HEK293T (cell line): ENCODE measurements around the gene FAM171A1.

Source experiments
- CTCF ChIA-PET: fragments of 350-600 bp; formaldehyde crosslinking; extraction: SDS; loops from one replicate; lab custom pipeline; 2021; ENCODE audit warnings: antibody characterized with exemption, inconsistent platforms; lab: Yijun Ruan, JAX
- POLR2A ChIA-PET: fragments of 350-600 bp; formaldehyde crosslinking; extraction: SDS; loops from one replicate; lab custom pipeline; 2020; ENCODE audit warnings: antibody characterized with exemption, inconsistent platforms; lab: Yijun Ruan, JAX
- DNase-seq: peaks from one replicate; pipeline ENCODE4 v3.0.0; 2012; ENCODE audit warnings: mixed read lengths; ENCODE audit errors: extremely low spot score
- ARNT ChIP-seq: fragments of 450-650 bp; IDR thresholded peaks from 2 replicates; pipeline ENCODE4 v1.6.1; 2017; ENCODE audit warnings: mild to moderate bottlenecking
- BHLHE40 ChIP-seq: fragments of 450-650 bp; IDR thresholded peaks from 2 replicates; pipeline ENCODE4 v1.6.1; 2016; ENCODE audit warnings: mild to moderate bottlenecking, moderate library complexity, borderline replicate concordance
- CTBP1 ChIP-seq: fragments of 450-650 bp; IDR thresholded peaks from 2 replicates; pipeline ENCODE4 v1.6.1; 2016; ENCODE audit warnings: borderline replicate concordance
- ELF4 ChIP-seq: fragments of 450-650 bp; IDR thresholded peaks from 2 replicates; pipeline ENCODE4 v1.6.1; 2017; ENCODE audit warnings: antibody characterized with exemption
- FOXA1 ChIP-seq: fragments of 450-650 bp; IDR thresholded peaks from 2 replicates; pipeline ENCODE4 v1.6.1; 2016; ENCODE audit warnings: mild to moderate bottlenecking
- FOXK2 ChIP-seq: fragments of 450-650 bp; IDR thresholded peaks from 2 replicates; pipeline ENCODE4 v1.6.1; 2016; ENCODE audit warnings: mild to moderate bottlenecking
- FOXM1 ChIP-seq: fragments of 450-650 bp; IDR thresholded peaks from 2 replicates; pipeline ENCODE4 v1.6.1; 2017; ENCODE audit warnings: mild to moderate bottlenecking, borderline replicate concordance
- HDGF ChIP-seq: fragments of 450-650 bp; IDR thresholded peaks from 2 replicates; pipeline ENCODE4 v1.6.1; 2017; ENCODE audit warnings: antibody characterized with exemption, borderline replicate concordance
- L3MBTL2 ChIP-seq: fragments of 450-650 bp; conservative IDR thresholded peaks from 2 replicates; pipeline ENCODE4 v1.6.1; 2016; ENCODE audit warnings: mild to moderate bottlenecking
- LEF1 ChIP-seq: fragments of 450-650 bp; IDR thresholded peaks from 2 replicates; pipeline ENCODE4 v1.6.1; 2017; ENCODE audit warnings: mild to moderate bottlenecking, borderline replicate concordance
- NFRKB ChIP-seq: fragments of 450-650 bp; IDR thresholded peaks from 2 replicates; pipeline ENCODE4 v1.6.1; 2016; ENCODE audit warnings: mild to moderate bottlenecking, moderate library complexity
- SP1 ChIP-seq: fragments of 450-650 bp; IDR thresholded peaks from 2 replicates; pipeline ENCODE4 v1.6.1; 2017
- SUZ12 ChIP-seq: fragments of 450-650 bp; IDR thresholded peaks from 2 replicates; pipeline ENCODE4 v1.6.1; 2016; ENCODE audit warnings: mild to moderate bottlenecking
- TARDBP ChIP-seq: fragments of 450-650 bp; IDR thresholded peaks from 2 replicates; pipeline ENCODE4 v1.6.1; 2016
- ZNF384 ChIP-seq: fragments of 450-650 bp; IDR thresholded peaks from 2 replicates; pipeline ENCODE4 v1.6.1; 2016
- TF ChIP-seq, protein P1 (sequence below): fragments of 450-650 bp; IDR thresholded peaks from 2 replicates; pipeline ENCODE4 v1.6.1; 2016

FAM171A1 gene

DNA sequence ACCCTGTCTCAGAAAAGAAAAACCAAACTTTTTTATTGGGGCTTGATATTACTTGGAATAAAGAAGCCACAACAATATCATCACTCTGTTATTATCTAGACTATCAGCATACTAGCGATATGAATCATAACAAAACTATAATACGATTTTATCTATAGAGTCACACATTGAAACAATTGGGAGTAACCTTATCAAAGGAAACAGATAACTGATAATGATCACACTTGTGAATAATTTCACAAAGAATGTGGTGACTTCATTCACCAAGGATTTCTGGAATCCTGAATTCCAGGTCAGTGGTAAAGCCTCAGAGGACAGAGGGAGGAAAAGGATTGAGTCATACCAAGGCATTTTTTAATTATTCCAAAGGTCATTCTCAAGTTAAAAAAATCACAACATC is 170.5 kb downstream of the FAM171A1 start:
- POLR2A ChIA-PET = no interaction called here
- CTCF ChIA-PET = no interaction called here
- no peak for DNase-seq
- TF ChIP-seq HDGF = no peak
- TF ChIP-seq, protein P1, sequence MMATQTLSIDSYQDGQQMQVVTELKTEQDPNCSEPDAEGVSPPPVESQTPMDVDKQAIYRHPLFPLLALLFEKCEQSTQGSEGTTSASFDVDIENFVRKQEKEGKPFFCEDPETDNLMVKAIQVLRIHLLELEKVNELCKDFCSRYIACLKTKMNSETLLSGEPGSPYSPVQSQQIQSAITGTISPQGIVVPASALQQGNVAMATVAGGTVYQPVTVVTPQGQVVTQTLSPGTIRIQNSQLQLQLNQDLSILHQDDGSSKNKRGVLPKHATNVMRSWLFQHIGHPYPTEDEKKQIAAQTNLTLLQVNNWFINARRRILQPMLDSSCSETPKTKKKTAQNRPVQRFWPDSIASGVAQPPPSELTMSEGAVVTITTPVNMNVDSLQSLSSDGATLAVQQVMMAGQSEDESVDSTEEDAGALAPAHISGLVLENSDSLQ = no peak
- TF ChIP-seq ARNT = no peak
- no peak for TF ChIP-seq FOXK2
- TF ChIP-seq CTBP1 = no peak
- no peak for TF ChIP-seq LEF1

GRCh38 chr10:15197911-15198310 is 173.2 kb downstream of the FAM171A1 start:
- TF ChIP-seq CTBP1 (no peak), LEF1 (no peak), ZNF384 (no peak), ARNT (no peak), SUZ12 (no peak), NFRKB (no peak), TARDBP (no peak), L3MBTL2 (no peak), SP1 (no peak), BHLHE40 (no peak), ELF4 (no peak), HDGF (no peak), FOXK2 (no peak), FOXM1 (no peak)
- TF ChIP-seq, protein P1 = no peak
- no peak for DNase-seq
- POLR2A ChIA-PET = interaction anchor here (0.6 kb wide), 1 partner anchor 22 kb away, joined by 3 read pairs; no protein-coding TSS in a partner anchor
- CTCF ChIA-PET = no interaction called here

- CTCF ChIA-PET = no interaction called here
- TF ChIP-seq FOXM1 (no peak), LEF1 (no peak), ELF4 (no peak), CTBP1 (no peak), BHLHE40 (no peak), FOXA1 (no peak), SUZ12 (no peak)
- POLR2A ChIA-PET = no interaction called here
- no peak for DNase-seq
Measured at GRCh38 chr10:15197276-15197675, 173.8 kb downstream of the FAM171A1 start.

DNA sequence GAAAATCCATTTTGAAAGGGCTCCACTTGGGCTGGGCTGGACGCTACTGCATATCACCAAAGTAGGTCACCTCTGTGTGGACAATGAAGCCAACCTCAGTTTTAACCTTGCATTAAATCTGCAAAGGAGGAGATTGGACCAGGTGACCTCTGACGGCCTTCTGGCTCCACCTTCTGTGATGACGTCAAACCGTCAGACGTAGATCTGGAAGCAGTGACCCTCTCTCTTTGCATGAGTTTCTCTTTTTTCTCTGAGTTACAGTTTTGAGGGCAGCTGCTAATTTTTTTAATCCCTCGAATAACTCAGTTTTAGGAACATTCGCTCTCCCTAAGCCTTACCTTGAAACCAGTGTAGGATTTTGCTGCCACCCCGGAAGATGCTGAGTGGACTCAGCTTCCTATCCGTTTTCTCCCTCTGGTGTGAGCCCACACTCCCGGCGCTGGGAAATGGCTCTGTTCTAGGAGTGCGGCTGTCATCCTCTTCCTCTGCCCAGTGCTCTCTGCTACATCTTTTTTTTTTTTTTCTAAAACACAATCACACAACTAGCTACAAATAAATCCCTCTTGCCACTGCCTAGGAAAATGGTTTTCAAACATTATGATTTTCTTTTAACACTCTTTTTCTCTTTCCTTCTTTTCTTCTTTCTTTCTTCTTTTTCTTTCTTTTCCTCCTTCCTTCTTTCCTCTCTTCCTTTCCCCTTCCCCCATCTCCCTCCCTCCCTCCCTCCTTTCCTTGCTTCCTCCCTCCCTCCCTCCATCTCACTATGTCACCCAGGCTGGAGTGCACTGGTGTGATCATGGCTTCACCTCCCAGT is 174.9 kb downstream of the FAM171A1 start:
- DNase-seq = no peak
- TF ChIP-seq HDGF (no peak), NFRKB (no peak), SUZ12 (no peak), FOXA1 (no peak), BHLHE40 (no peak), ELF4 (no peak), FOXK2 (no peak), CTBP1 (no peak), LEF1 (no peak), L3MBTL2 (no peak), ZNF384 (no peak), TARDBP (no peak), FOXM1 (no peak), SP1 (no peak), ARNT (no peak)
- TF ChIP-seq, protein P1 = no peak
- POLR2A ChIA-PET = no interaction called here
- CTCF ChIA-PET = no interaction called here

DNA sequence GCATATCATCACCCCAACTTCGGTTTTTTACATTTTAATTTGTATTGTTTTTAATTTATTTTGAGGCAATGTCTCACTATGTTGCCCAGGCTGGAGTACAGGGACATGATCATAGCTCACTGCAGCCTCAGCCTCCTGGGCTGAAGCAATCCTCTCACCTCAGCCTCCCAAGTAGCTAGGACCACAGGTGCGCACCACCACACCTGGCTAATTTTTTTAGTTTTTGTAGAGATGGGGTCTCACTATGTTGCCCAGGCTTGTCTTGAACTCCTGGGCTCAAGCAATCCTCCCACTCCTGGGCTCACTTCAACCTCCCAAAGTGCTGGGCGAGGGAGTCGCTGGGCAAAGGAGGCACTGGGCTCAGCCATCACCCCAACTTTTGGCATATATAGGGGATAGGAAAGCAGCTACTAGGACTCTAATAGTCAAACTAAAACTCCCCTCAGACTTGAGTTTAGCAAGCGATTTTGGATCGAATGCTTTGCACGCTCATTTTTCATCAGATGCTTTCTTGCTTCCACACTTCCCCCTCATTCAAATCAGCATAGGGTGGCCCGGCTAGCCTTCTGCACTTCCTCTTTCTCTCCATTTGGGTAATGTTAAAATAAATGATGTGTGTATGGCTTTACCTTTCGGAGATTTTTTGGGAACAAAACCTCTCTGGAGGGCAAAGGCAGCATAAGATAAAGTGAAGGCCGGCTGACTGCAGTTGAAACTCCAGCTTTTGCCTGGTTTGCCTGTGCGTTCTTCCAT is 181.8 kb downstream of the FAM171A1 start:
- CTCF ChIA-PET = interaction anchor here (0.6 kb wide), 1 partner anchor 404 kb away, joined by 7 read pairs; no protein-coding TSS in a partner anchor
- POLR2A ChIA-PET = interaction anchor here (1.2 kb wide), 1 partner anchor 231 kb away, joined by 3 read pairs; the partner anchor contains the start of gene MEIG1
- TF ChIP-seq TARDBP (no peak), NFRKB (no peak), FOXA1 (no peak), ARNT (no peak)
- TF ChIP-seq, protein P1 = no peak
- no peak for DNase-seq
